Neutrophil (primary cell): ENCODE data around the gene SORL1-AS1.

ENCODE experiments used
- H3K27ac ChIP-seq: fragments of 200-600 bp; sonication (generic); 2 replicates; pipeline ENCODE4 v1.5.1; 2016; ENCODE audit warnings: mild to moderate bottlenecking, moderate library complexity
- H3K27me3 ChIP-seq: fragments of 200-600 bp; sonication (generic); 2 replicates; pipeline ENCODE4 v1.6.0; 2016; ENCODE audit warnings: mild to moderate bottlenecking
- H3K36me3 ChIP-seq: fragments of 200-600 bp; sonication (generic); 2 replicates; pipeline ENCODE4 v1.5.1; 2017
- H3K4me1 ChIP-seq, 2 experiments: fragments of 200-600 bp in 1 of 2; sonication (generic) in 1 of 2; 1 replicate in 1 of 2; 2 replicates in 1 of 2; pipeline versions ENCODE4 v1.5.1 to v1.6.1; 2013 to 2016; ENCODE audit warnings: low read depth in 1 of 2, low read length in 1 of 2, mild to moderate bottlenecking in 1 of 2, moderate library complexity in 1 of 2; ENCODE audit not compliant: control insufficient read depth in 1 of 2, insufficient read depth in 1 of 2
- H3K4me3 ChIP-seq, 2 experiments: fragments of 200-600 bp in 1 of 2; sonication (generic) in 1 of 2; 1 replicate in 1 of 2; 2 replicates in 1 of 2; pipeline ENCODE4 v1.5.1; 2013 to 2016; ENCODE audit warnings: low read depth in 1 of 2, low read length in 1 of 2, mild to moderate bottlenecking in 1 of 2, moderate library complexity in 1 of 2
- H3K9me3 ChIP-seq: fragments of 200-600 bp; sonication (generic); 2 replicates; pipeline ENCODE4 v1.5.1; 2016
- TF ChIP-seq, protein P1 (sequence below): fragments of 200-600 bp; sonication (generic); IDR thresholded peaks from 2 replicates; pipeline ENCODE4 v1.5.1; 2016; ENCODE audit warnings: antibody characterized with exemption

SORL1-AS1 gene

GRCh38 chr11:121467471-121467870 is 14.7 kb upstream of the SORL1-AS1 start:
- H3K4me3 ChIP-seq: peak overlapping the region in 1 of 2 experiments; percentile 24
- H3K27ac ChIP-seq: peak overlapping the region; percentile 75
- H3K27me3 ChIP-seq: no peaks in the 10 kb centered on the region
- peaks cover 56% of the 10 kb centered on the region for H3K36me3 ChIP-seq
- H3K9me3 ChIP-seq: no peaks in the 10 kb centered on the region
- TF ChIP-seq, protein P1, sequence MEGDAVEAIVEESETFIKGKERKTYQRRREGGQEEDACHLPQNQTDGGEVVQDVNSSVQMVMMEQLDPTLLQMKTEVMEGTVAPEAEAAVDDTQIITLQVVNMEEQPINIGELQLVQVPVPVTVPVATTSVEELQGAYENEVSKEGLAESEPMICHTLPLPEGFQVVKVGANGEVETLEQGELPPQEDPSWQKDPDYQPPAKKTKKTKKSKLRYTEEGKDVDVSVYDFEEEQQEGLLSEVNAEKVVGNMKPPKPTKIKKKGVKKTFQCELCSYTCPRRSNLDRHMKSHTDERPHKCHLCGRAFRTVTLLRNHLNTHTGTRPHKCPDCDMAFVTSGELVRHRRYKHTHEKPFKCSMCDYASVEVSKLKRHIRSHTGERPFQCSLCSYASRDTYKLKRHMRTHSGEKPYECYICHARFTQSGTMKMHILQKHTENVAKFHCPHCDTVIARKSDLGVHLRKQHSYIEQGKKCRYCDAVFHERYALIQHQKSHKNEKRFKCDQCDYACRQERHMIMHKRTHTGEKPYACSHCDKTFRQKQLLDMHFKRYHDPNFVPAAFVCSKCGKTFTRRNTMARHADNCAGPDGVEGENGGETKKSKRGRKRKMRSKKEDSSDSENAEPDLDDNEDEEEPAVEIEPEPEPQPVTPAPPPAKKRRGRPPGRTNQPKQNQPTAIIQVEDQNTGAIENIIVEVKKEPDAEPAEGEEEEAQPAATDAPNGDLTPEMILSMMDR: no peak
- peaks cover 96% of the 10 kb centered on the region in 2 experiments for H3K4me1 ChIP-seq

GRCh38 chr11:121466063-121466794 is 13.5 kb upstream of the SORL1-AS1 start:
- TF ChIP-seq, protein P1: no peak
- H3K36me3 ChIP-seq: peaks cover 45% of the 10 kb centered on the region
- H3K27ac ChIP-seq: peak overlapping the region; percentile 67
- no peaks in the 10 kb centered on the region for H3K27me3 ChIP-seq
- no peaks in the 10 kb centered on the region for H3K9me3 ChIP-seq
- H3K4me1 ChIP-seq: peaks cover 98% of the 10 kb centered on the region in 2 experiments
- peak overlapping the region; percentile 2 to 47 for H3K4me3 ChIP-seq

DNA sequence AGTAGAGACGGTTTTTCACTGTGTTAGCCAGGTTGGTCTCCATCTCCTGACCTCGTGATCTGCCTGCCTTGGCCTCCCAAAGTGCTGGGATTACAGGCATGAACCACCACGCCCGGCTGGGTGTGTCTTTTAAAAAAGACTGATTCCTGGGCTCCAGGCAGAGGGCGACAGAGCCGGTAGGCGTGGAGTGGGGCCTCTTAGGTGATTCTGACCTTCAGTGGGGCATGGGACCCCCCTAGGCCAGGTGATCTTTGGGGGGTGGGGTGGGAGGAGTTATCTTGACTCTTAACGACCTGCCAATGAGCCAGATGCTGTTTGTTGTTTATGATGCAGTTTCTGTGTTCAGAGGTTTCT is 12.9 kb upstream of the SORL1-AS1 start:
- Histone ChIP-seq H3K4me1 (peaks cover 98 to 99% of the 10 kb centered on the region in 2 experiments), H3K27me3 (no peaks in the 10 kb centered on the region), H3K9me3 (no peaks in the 10 kb centered on the region), H3K36me3 (peaks cover 43% of the 10 kb centered on the region), H3K4me3 (peak overlapping the region; percentile 2 to 47), H3K27ac (peak overlapping the region; percentile 67)
- TF ChIP-seq, protein P1: no peak

DNA sequence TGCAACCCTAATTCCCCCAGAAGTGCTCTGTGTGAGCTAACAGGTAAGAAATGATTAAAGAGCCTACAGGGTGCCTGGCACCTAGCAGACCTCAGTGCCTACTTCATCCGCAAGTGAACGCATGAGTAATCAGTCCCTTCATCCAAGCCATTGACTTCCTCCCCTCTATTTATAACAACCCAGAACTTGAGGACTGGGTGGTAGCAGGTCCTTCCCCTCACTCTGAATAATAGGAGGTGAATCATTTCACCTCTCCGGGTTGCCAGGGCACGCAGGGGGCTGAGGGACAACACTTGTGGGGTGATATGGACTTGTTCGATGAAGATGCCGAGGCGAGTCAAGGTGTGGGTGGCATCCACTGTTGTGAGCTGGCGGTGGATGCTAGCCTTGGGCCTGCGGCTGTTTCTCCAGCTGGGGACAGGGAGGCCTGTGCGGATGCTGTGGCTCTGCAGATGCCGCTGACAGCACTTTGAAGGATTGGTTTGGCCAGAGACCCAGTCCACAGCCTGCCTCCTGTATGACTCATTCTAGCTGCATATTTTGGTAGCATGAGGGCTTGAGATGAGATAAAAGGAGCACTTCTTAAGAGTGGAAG is 11.7 kb upstream of the SORL1-AS1 start:
- Histone ChIP-seq H3K27ac (peak overlapping the region; percentile 98), H3K36me3 (peaks cover 43% of the 10 kb centered on the region)

GRCh38 chr11:121463689-121464335 is 11.0 kb upstream of the SORL1-AS1 start:
- Histone ChIP-seq H3K9me3 (no peaks in the 10 kb centered on the region), H3K27ac (peak overlapping the region; percentile 98), H3K4me3 (peak overlapping the region; percentile 26 to 47), H3K27me3 (no peaks in the 10 kb centered on the region), H3K4me1 (peaks cover 98 to 100% of the 10 kb centered on the region in 2 experiments), H3K36me3 (peaks cover 43% of the 10 kb centered on the region)
- TF ChIP-seq, protein P1: no peak

More for the DNA sequence above, 11.7 kb upstream of the SORL1-AS1 start:
- TF ChIP-seq, protein P1: no peak
- Histone ChIP-seq H3K27me3 (no peaks in the 10 kb centered on the region), H3K4me1 (peaks cover 98 to 99% of the 10 kb centered on the region in 2 experiments), H3K4me3 (peak overlapping the region; percentile 35 to 47), H3K9me3 (no peaks in the 10 kb centered on the region)
